Mesendoderm (in vitro differentiated cells): ENCODE measurements around the gene MTMR1.

Source experiments
- DNase-seq: peaks from one replicate; pipeline ENCODE4 v3.0.0; 2013
- H2AK5ac ChIP-seq: 2 replicates; pipeline ENCODE4 v1.6.1; 2013; ENCODE audit warnings: low read length, inconsistent platforms
- H2BK120ac ChIP-seq: 2 replicates; pipeline ENCODE4 v1.6.1; 2013; ENCODE audit warnings: low read depth, mild to moderate bottlenecking, low read length, moderate library complexity, mixed read lengths
- H2BK15ac ChIP-seq: replicated peaks from 2 replicates; pipeline ENCODE4 v1.6.1; 2013; ENCODE audit warnings: low read depth, mild to moderate bottlenecking, moderate library complexity
- H2BK5ac ChIP-seq: 2 replicates; pipeline ENCODE4 v1.6.1; 2013; ENCODE audit warnings: low read length, inconsistent platforms
- H3K18ac ChIP-seq: 2 replicates; pipeline ENCODE4 v1.6.1; 2013; ENCODE audit warnings: mild to moderate bottlenecking, low read length, mixed read lengths
- H3K23ac ChIP-seq: one replicate; pipeline ENCODE4 v1.6.1; 2013; ENCODE audit warnings: low read length
- H3K27ac ChIP-seq: 2 replicates; pipeline ENCODE4 v1.5.1; 2013; ENCODE audit warnings: low read depth, mild to moderate bottlenecking, inconsistent platforms, low read length, moderate library complexity
- H3K27me3 ChIP-seq: 2 replicates; pipeline ENCODE4 v1.6.1; 2013; ENCODE audit warnings: low read length, control low read depth, mild to moderate bottlenecking, inconsistent platforms; ENCODE audit not compliant: insufficient read depth, poor library complexity
- H3K36me3 ChIP-seq: 2 replicates; pipeline ENCODE4 v1.6.1; 2013; ENCODE audit warnings: low read length, inconsistent platforms; ENCODE audit not compliant: control insufficient read depth, insufficient read depth
- H3K4ac ChIP-seq: one replicate; pipeline ENCODE4 v1.6.1; 2013; ENCODE audit warnings: low read depth, mild to moderate bottlenecking, low read length, moderate library complexity
- H3K4me1 ChIP-seq: 2 replicates; pipeline ENCODE4 v1.6.1; 2013; ENCODE audit warnings: low read depth, low read length, inconsistent platforms; ENCODE audit not compliant: control insufficient read depth
- H3K4me2 ChIP-seq: 2 replicates; pipeline ENCODE4 v1.6.1; 2013; ENCODE audit warnings: low read length
- H3K4me3 ChIP-seq: 2 replicates; pipeline ENCODE4 v1.5.1; 2013; ENCODE audit warnings: mild to moderate bottlenecking, low read length
- H3K56ac ChIP-seq: one replicate; pipeline ENCODE4 v1.6.1; 2013; ENCODE audit warnings: low read length
- H3K79me1 ChIP-seq: 2 replicates; pipeline ENCODE4 v1.6.1; 2013; ENCODE audit warnings: low read length, inconsistent platforms
- H3K79me2 ChIP-seq: 2 replicates; pipeline ENCODE4 v1.6.1; 2013; ENCODE audit warnings: mild to moderate bottlenecking, low read length; ENCODE audit not compliant: control insufficient read depth, insufficient read depth
- H3K9ac ChIP-seq: 2 replicates; pipeline ENCODE4 v1.6.1; 2013; ENCODE audit warnings: low read length, inconsistent platforms
- H4K5ac ChIP-seq: one replicate; pipeline ENCODE4 v1.6.1; 2013; ENCODE audit warnings: low read length
- H4K8ac ChIP-seq: one replicate; pipeline ENCODE4 v1.6.1; 2013; ENCODE audit warnings: low read depth, mild to moderate bottlenecking, control low read depth, low read length, moderate library complexity
- WGBS: extraction: QIAGEN DNeasy Blood & Tissue Kit; methylation state at CpG from one replicate; pipeline ENCODE4 v1.1.7; 2013; ENCODE audit warnings: low lambda C conversion rate, missing lambda C conversion rate; ENCODE audit not compliant: insufficient coverage; ENCODE audit errors: extremely low coverage; 5-methylcytosine and 5-hydroxymethylcytosine counted together

MTMR1 gene

DNA sequence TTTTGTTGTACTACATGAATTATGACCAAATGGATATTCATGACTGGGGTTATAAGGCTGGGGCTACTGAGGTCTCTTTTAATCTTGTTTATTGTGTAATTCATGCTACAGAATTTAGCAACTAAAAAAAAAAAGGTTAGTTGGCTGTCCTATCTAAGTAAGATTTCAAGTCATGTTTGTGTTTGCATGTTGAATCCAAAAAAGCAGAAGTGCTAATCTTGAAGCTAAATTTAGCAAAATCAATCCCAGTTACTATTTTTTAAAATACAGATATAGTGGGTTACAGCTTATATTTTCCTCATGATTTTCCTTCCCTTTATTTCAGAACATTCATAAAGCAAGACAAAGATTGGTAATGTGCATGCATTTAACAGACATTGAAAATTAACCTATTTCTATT is 19.4 kb downstream of the MTMR1 start:
- H3K27me3 ChIP-seq, result no peaks in the 10 kb centered on the region
- no peak overlapping the region for H4K5ac ChIP-seq
- H3K79me2 ChIP-seq, result no peaks in the 10 kb centered on the region
- H3K9ac ChIP-seq, result no peak overlapping the region
- H2BK120ac ChIP-seq, result no peak overlapping the region
- no peak overlapping the region for H2AK5ac ChIP-seq
- DNase-seq, result no peak
- no peak overlapping the region for H3K18ac ChIP-seq
- no peak overlapping the region for H3K4me2 ChIP-seq
- H3K36me3 ChIP-seq, result no peaks in the 10 kb centered on the region
- H3K4me3 ChIP-seq, result no peak overlapping the region
- no peak overlapping the region for H3K56ac ChIP-seq
- H2BK15ac ChIP-seq, result no peak overlapping the region
- H3K4me1 ChIP-seq, result no peaks in the 10 kb centered on the region
- no peak overlapping the region for H4K8ac ChIP-seq
- H2BK5ac ChIP-seq, result no peak overlapping the region
- H3K23ac ChIP-seq, result no peak overlapping the region
- no peaks in the 10 kb centered on the region for H3K79me1 ChIP-seq
- no peak overlapping the region for H3K27ac ChIP-seq
- H3K4ac ChIP-seq, result no peak overlapping the region

DNA sequence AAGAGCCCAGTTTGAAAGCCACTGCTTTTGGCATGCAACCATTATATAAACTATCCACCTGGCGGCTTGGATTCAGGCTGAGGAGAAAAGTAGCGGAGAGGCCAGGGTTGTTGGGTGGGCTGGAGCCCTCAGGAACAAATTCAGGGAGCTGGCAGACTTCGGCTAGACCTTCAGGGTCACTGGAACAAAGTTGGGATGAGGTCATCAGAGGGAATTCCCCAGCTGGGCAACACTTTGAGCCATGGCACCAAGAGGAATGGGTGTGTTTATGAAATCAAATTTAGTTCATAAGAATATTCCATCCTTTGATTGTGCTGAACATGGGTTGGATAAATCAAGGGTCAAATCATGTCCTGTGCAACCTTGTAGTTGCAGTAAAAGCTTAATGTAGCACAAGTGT is 22.0 kb downstream of the MTMR1 start:
- no CpG with 5 or more reads among the region's 3 CpGs for WGBS
- Histone ChIP-seq H3K79me1 (no peaks in the 10 kb centered on the region), H4K8ac (no peak overlapping the region), H2BK120ac (no peak overlapping the region), H2BK5ac (no peak overlapping the region), H3K4me3 (no peak overlapping the region), H3K4ac (no peak overlapping the region), H3K23ac (no peak overlapping the region), H2AK5ac (no peak overlapping the region), H3K56ac (no peak overlapping the region), H3K18ac (no peak overlapping the region), H4K5ac (no peak overlapping the region), H3K27ac (no peak overlapping the region), H3K36me3 (no peaks in the 10 kb centered on the region), H3K9ac (no peak overlapping the region), H3K4me2 (no peak overlapping the region), H2BK15ac (no peak overlapping the region), H3K27me3 (no peaks in the 10 kb centered on the region), H3K79me2 (no peaks in the 10 kb centered on the region), H3K4me1 (no peaks in the 10 kb centered on the region)
- no peak for DNase-seq

GRCh38 chrX:150719621-150720020 is 26.4 kb downstream of the MTMR1 start:
- Histone ChIP-seq H2BK120ac (no peak overlapping the region), H3K4me1 (no peaks in the 10 kb centered on the region), H4K5ac (no peak overlapping the region), H3K79me2 (no peaks in the 10 kb centered on the region), H4K8ac (no peak overlapping the region), H3K9ac (no peak overlapping the region), H3K56ac (no peak overlapping the region), H2AK5ac (no peak overlapping the region), H3K4ac (no peak overlapping the region), H3K18ac (no peak overlapping the region), H3K27me3 (no peaks in the 10 kb centered on the region), H3K79me1 (no peaks in the 10 kb centered on the region), H3K4me3 (no peak overlapping the region), H3K4me2 (no peak overlapping the region), H3K36me3 (no peaks in the 10 kb centered on the region), H2BK15ac (no peak overlapping the region), H3K27ac (no peak overlapping the region), H2BK5ac (no peak overlapping the region), H3K23ac (no peak overlapping the region)
- no CpG with 5 or more reads among the region's 4 CpGs for WGBS
- DNase-seq, result no peak

- H2BK15ac ChIP-seq, result no peak overlapping the region
- H3K9ac ChIP-seq, result no peak overlapping the region
- no peak overlapping the region for H4K8ac ChIP-seq
- H2BK5ac ChIP-seq, result no peak overlapping the region
- H3K4me2 ChIP-seq, result no peak overlapping the region
- H3K79me2 ChIP-seq, result no peaks in the 10 kb centered on the region
- H4K5ac ChIP-seq, result no peak overlapping the region
- H3K4me3 ChIP-seq, result no peak overlapping the region
- no peak for DNase-seq
- no peaks in the 10 kb centered on the region for H3K79me1 ChIP-seq
- no peak overlapping the region for H2BK120ac ChIP-seq
- H3K4me1 ChIP-seq, result peaks cover 4% of the 10 kb centered on the region
- WGBS, result no CpG with 5 or more reads among the region's 5 CpGs
- no peak overlapping the region for H3K18ac ChIP-seq
- no peak overlapping the region for H3K56ac ChIP-seq
- H3K27me3 ChIP-seq, result no peaks in the 10 kb centered on the region
- no peak overlapping the region for H3K23ac ChIP-seq
- H3K27ac ChIP-seq, result no peak overlapping the region
- no peak overlapping the region for H2AK5ac ChIP-seq
- peaks cover 2% of the 10 kb centered on the region for H3K36me3 ChIP-seq
- no peak overlapping the region for H3K4ac ChIP-seq
Observed at GRCh38 chrX:150729956-150730355, 36.8 kb downstream of the MTMR1 start.

DNA sequence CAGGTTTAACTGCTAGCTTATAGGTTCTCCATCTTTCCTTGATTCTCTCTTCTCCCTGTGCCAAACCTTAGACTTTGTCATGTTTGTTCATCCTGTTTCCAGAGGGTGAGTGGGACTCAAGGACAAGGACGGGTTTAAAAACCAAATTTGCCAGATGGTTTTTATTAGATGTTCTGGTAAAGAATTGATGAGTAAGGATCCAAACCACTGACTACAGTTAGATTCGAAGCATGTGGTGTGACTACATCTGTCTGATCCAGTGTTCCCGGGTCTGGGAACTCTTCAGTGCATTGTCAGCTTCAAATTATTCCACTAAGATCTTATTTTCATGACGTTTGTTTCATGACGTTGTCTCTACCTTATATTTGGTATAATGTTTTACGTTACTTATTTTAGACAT is 37.5 kb downstream of the MTMR1 start:
- Histone ChIP-seq H2BK15ac (no peak overlapping the region), H3K23ac (no peak overlapping the region), H4K8ac (no peak overlapping the region), H2BK5ac (no peak overlapping the region), H3K9ac (no peak overlapping the region), H3K4me1 (peaks cover 2% of the 10 kb centered on the region), H3K27me3 (no peaks in the 10 kb centered on the region), H3K56ac (no peak overlapping the region), H3K4ac (no peak overlapping the region), H3K4me2 (no peak overlapping the region), H3K36me3 (peaks cover 2% of the 10 kb centered on the region), H4K5ac (no peak overlapping the region), H3K79me1 (no peaks in the 10 kb centered on the region), H3K4me3 (no peak overlapping the region), H3K79me2 (no peaks in the 10 kb centered on the region), H3K27ac (no peak overlapping the region), H3K18ac (no peak overlapping the region), H2BK120ac (no peak overlapping the region), H2AK5ac (no peak overlapping the region)
- WGBS, result no CpG with 5 or more reads among the region's 6 CpGs
- no peak for DNase-seq

- H3K4me2 ChIP-seq, result no peak overlapping the region
- H2BK15ac ChIP-seq, result no peak overlapping the region
- no peaks in the 10 kb centered on the region for H3K79me1 ChIP-seq
- no peak overlapping the region for H3K4ac ChIP-seq
- H4K5ac ChIP-seq, result no peak overlapping the region
- H3K23ac ChIP-seq, result no peak overlapping the region
- H3K18ac ChIP-seq, result no peak overlapping the region
- H2AK5ac ChIP-seq, result no peak overlapping the region
- H3K79me2 ChIP-seq, result no peaks in the 10 kb centered on the region
- no peak overlapping the region for H3K56ac ChIP-seq
- H4K8ac ChIP-seq, result no peak overlapping the region
- no CpG with 5 or more reads among the region's 3 CpGs for WGBS
- no peaks in the 10 kb centered on the region for H3K27me3 ChIP-seq
- H3K4me3 ChIP-seq, result no peak overlapping the region
- no peak overlapping the region for H2BK5ac ChIP-seq
- DNase-seq, result no peak
- H3K36me3 ChIP-seq, result peaks cover 2% of the 10 kb centered on the region
- H3K27ac ChIP-seq, result no peak overlapping the region
- H3K4me1 ChIP-seq, result no peaks in the 10 kb centered on the region
- no peak overlapping the region for H3K9ac ChIP-seq
- no peak overlapping the region for H2BK120ac ChIP-seq
Observed at GRCh38 chrX:150731795-150732194, 38.6 kb downstream of the MTMR1 start.
